Mucosa of descending colon (tissue), 3 donors: ENCODE data around the gene MED13L. TPM values are rescaled to one million over a fixed set of nuclear protein-coding genes. Genes with fewer than 3 reads are reported as not detected.

ENCODE experiments used
- ATAC-seq: fragments of 200-7000 bp; cut with Tn5 transposase; one replicate; pipeline ENCODE4 v1.9.1; 2020; ENCODE audit warnings: mild to moderate bottlenecking, moderate library complexity
- DNase-seq, 3 donors: peaks; one replicate each; pipeline ENCODE4 v3.0.0-alpha.2; 2020
- H3K36me3 ChIP-seq: fragments of 200-600 bp; one replicate; pipeline ENCODE4 v1.8.0; 2021; ENCODE audit warnings: low read depth, mild to moderate bottlenecking
- H3K4me1 ChIP-seq: fragments of 200-600 bp; one replicate; pipeline ENCODE4 v1.8.0; 2021; ENCODE audit warnings: low read depth, mild to moderate bottlenecking
- H3K4me3 ChIP-seq: fragments of 200-600 bp; one replicate; pipeline ENCODE4 v1.8.0; 2021; ENCODE audit warnings: mild to moderate bottlenecking
- H3K9me3 ChIP-seq: fragments of 200-600 bp; one replicate; pipeline ENCODE4 v1.8.0; 2021; ENCODE audit warnings: mild to moderate bottlenecking
- intact Hi-C, 2 donors: fragments of 100-400 bp; cut with DNase I in 1 of 2; cut with micrococcal nuclease in 1 of 2; formaldehyde crosslinking; loops; one replicate each; pipeline versions ENCODE4 v1.11.0 to v1.11.1; 2022; cut with DNase I, micrococcal nuclease
- total RNA-seq, 3 donors: library from RNA; stranded (reverse); fragmentation: NEBNext Ultra II Directional in 2 of 3; extraction: Animal tissue kit (Norgen Biotek cat#: 25700) in 2 of 3; gene quantifications; one replicate each; pipeline versions ENCODE4 v1.2.1 to v1.2.4, GENCODE V29; 2021 to 2023
- TF ChIP-seq, protein P1 (sequence below): fragments of 200-600 bp; IDR thresholded peaks from one replicate; pipeline ENCODE4 v1.8.0; 2022; ENCODE audit warnings: antibody characterized with exemption, mild to moderate bottlenecking
- donor health status: DM: no; HTN: no; CAD: no; lungs with moderate emphysema.
- donor health status: DM: no; HTN: no; CAD: no.
- donor health status: DM: no; HTN: yes; CAD: no.

MED13L gene
- total RNA-seq, 3 donors from 2014 or later = 96.9 to 165 (median 135) TPM

DNA sequence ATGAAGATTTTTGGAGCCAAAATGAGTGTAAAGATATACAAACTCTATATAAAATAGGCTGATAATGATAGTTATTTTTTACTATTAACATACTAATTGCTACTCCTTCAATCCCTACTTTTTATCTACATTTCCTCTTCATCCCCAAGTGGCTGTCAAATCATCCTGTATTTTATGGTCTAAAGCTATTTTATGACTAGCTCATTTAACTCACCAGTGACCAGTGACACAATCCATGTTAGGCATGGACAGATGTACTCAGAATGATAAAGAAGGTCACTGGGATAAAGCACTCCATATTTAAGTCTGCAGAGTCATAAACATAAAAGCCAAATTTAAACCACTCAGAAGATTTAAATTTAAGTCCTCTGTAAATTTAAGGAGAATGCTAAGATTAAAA lies 183.0 kb downstream of the MED13L start:
- H3K36me3 ChIP-seq = no peaks in the 10 kb centered on the region
- ATAC-seq = no peak
- no peaks in the 10 kb centered on the region for H3K4me1 ChIP-seq
- H3K4me3 ChIP-seq = no peak overlapping the region
- TF ChIP-seq, protein P1, sequence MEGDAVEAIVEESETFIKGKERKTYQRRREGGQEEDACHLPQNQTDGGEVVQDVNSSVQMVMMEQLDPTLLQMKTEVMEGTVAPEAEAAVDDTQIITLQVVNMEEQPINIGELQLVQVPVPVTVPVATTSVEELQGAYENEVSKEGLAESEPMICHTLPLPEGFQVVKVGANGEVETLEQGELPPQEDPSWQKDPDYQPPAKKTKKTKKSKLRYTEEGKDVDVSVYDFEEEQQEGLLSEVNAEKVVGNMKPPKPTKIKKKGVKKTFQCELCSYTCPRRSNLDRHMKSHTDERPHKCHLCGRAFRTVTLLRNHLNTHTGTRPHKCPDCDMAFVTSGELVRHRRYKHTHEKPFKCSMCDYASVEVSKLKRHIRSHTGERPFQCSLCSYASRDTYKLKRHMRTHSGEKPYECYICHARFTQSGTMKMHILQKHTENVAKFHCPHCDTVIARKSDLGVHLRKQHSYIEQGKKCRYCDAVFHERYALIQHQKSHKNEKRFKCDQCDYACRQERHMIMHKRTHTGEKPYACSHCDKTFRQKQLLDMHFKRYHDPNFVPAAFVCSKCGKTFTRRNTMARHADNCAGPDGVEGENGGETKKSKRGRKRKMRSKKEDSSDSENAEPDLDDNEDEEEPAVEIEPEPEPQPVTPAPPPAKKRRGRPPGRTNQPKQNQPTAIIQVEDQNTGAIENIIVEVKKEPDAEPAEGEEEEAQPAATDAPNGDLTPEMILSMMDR = no peak
- intact Hi-C loops = no loop called here
- H3K9me3 ChIP-seq = no peaks in the 10 kb centered on the region
- DNase-seq = no peak

DNA sequence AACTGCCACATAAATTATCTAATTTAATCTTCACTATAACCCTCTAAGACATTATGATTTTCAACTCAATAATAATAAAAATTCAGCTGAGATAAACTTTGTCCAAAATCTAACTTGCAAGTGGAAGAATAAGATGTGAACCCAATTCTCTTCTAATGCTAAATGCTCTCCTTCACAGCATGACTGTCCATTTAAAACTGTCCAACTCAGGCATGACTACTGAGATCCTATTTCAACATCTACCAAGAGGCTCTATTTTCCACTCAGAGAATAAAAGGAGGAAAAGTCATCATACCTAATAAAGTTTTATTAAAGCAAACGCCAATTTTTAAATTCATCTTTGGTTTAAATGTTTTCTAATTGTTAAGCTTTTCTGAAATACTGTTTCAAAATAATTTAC lies 183.6 kb downstream of the MED13L start:
- no peaks in the 10 kb centered on the region for H3K36me3 ChIP-seq
- DNase-seq (no peak), ATAC-seq (no peak)
- no peaks in the 10 kb centered on the region for H3K9me3 ChIP-seq
- intact Hi-C loops = no loop called here
- TF ChIP-seq, protein P1 = no peak
- H3K4me3 ChIP-seq = no peak overlapping the region
- H3K4me1 ChIP-seq = no peaks in the 10 kb centered on the region

DNA sequence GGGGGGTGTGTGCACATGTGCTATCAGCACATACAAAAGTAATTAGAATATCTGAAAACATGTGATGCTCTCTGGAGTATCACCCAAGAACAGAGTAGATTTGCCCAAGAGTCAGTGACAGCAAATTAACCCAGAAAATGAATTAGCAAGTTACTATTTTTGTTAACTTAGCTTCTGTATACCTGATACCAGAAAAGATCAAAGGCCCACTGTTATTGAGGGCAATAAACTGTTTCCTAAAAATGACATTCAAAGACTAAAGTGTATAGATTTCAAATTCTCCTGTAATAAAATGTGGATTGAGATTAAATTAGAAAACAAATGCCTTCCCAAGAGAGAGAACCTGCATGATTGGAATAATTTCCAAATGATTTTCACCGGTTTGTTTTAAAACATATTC lies 184.7 kb downstream of the MED13L start:
- intact Hi-C loops = no loop called here
- DNase-seq = no peak
- H3K9me3 ChIP-seq = no peaks in the 10 kb centered on the region
- ATAC-seq = no peak
- no peaks in the 10 kb centered on the region for H3K4me1 ChIP-seq
- no peaks in the 10 kb centered on the region for H3K36me3 ChIP-seq
- TF ChIP-seq, protein P1 = no peak
- H3K4me3 ChIP-seq = no peak overlapping the region

DNA sequence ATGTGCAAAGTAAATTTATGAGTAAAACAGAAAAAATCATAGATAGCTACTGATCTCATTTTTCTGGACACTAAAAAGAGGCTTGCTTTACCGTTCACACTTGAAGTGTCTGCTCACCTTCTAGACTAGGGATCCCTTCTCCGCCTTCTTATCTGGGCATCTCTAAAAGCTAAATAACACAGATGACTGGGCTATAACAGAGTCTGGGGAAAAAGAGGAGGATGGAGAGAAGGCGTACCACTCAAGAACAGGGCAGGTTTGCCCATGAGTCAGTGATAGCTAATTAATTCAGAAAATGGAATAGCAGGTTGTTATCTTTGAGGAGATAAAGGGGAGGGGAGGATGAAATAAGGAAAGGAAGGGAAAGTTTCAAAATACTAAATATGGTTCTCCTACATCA lies 185.3 kb downstream of the MED13L start:
- TF ChIP-seq, protein P1 = no peak
- ATAC-seq (no peak), DNase-seq (no peak)
- Histone ChIP-seq H3K4me1 (no peaks in the 10 kb centered on the region), H3K9me3 (no peaks in the 10 kb centered on the region), H3K36me3 (no peaks in the 10 kb centered on the region), H3K4me3 (no peak overlapping the region)
- intact Hi-C loops = no loop called here

DNA sequence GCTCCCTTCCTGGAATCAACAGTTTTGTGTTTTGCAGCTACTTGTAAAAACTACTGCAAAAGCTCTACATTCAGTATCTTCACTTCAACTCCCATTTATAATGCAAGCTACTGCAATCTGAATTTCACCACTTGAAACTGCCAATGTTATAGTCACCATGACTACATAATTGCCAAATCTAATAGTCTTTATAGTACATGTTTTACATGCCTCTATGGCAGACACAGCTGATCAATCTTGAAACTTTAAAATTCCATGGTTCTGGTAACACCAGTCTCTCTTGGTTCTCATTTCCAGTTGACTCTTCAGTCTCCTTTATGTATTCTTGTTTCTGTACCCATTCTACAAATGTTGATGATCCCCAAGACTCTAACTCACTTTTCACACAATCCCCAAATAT lies 185.9 kb downstream of the MED13L start:
- H3K36me3 ChIP-seq = no peaks in the 10 kb centered on the region
- TF ChIP-seq, protein P1 = no peak
- no peak overlapping the region for H3K4me3 ChIP-seq

DNA sequence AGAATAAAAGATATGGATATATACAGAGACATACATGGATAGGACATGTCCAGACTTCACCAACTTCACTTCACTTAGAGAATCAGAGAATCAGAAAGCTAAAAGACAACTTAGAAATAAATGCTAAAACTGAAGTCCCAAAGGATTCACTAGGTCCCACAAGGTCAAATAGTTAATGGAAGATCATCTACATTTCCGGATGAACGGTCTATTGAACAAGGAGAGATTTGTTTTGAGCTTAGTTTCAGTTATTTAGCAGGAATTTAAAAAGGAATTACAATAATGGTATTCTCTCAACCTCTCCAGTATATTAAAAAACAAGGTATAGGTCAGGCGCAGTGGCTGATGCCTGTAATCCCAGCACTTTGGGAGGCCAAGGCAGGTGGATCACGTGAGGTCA lies 187.0 kb downstream of the MED13L start:
- intact Hi-C loops = no loop called here

More for the DNA sequence above, 185.9 kb downstream of the MED13L start:
- Histone ChIP-seq H3K4me1 (no peaks in the 10 kb centered on the region), H3K9me3 (no peaks in the 10 kb centered on the region)
- intact Hi-C loops = no loop called here
- DNase-seq (no peak), ATAC-seq (no peak)

More for the DNA sequence above, 187.0 kb downstream of the MED13L start:
- Histone ChIP-seq H3K9me3 (no peaks in the 10 kb centered on the region), H3K4me3 (no peak overlapping the region), H3K36me3 (no peaks in the 10 kb centered on the region), H3K4me1 (no peaks in the 10 kb centered on the region)
- DNase-seq (no peak), ATAC-seq (no peak)
- TF ChIP-seq, protein P1 = no peak
